Amygdala (tissue), 56 donors: ENCODE results near the gene TTLL4.

Experiments used
- DNase-seq, 56 donors: peaks; one replicate each; lab custom pipeline; 2025; lab: John Stamatoyannopoulos, UW

The TTLL4 gene

GRCh38 chr2:218780046-218780445 is 69.4 kb downstream of the TTLL4 start:
- no peak for DNase-seq

GRCh38 chr2:218780851-218781690 is 70.4 kb downstream of the TTLL4 start:
- peak in 1 of 56 donors; percentile 1 for DNase-seq

DNA sequence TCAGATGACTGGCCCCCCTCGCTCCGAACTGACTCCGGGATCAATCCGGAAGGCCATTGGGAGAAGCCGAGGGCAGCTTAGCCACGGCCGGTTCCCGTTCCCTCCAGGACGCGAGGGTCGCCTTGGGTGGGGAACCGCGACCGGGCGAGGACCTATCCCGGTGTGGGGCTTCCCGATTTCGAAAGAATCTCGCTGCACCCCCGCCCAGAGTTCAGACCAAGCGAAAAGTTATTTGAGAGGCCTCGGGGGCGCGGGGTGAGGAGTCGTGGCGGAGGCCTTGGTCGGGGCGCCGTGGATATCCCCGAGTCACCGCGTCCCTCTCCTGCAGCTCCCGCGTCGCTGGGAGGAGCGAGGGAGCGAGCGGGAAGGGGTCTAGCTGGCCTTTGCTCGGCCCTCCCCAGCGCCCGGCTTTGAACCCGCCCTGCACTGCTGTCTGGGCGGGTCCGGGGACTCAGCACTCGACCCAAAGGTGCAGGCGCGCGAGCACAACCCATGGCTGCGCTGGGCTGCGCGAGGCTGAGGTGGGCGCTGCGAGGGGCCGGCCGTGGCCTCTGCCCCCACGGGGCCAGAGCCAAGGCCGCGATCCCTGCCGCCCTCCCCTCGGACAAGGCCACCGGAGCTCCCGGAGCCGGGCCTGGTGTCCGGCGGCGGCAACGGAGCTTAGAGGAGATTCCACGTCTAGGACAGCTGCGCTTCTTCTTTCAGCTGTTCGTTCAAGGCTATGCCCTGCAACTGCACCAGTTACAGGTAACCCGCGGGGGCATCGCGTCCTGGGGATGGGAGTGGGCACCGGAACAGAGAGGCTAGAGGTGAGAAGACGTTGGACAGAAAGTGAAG is 71.3 kb downstream of the TTLL4 start, which contains the start of gene CYP27A1:
TSS of gene CYP27A1 (plus strand) at position 457 of the 837 bp plus-strand sequence. CDS start at position 493, 36 bp downstream.
- DNase-seq = peak in 44 of 56 donors; percentile 8 to 77 (median 54)

- peak in 3 of 56 donors; percentile 24 to 49 (median 28) for DNase-seq
Measured at GRCh38 chr2:218782528-218782844, 71.9 kb downstream of the TTLL4 start.

- no peak for DNase-seq
Measured at GRCh38 chr2:218783688-218784087, 73.1 kb downstream of the TTLL4 start.

GRCh38 chr2:218785103-218785502 is 74.5 kb downstream of the TTLL4 start:
- DNase-seq = no peak

- DNase-seq = no peak
Measured at GRCh38 chr2:218786133-218786532, 75.5 kb downstream of the TTLL4 start.

- DNase-seq = no peak
Measured at GRCh38 chr2:218788529-218789255, 78.1 kb downstream of the TTLL4 start.

DNA sequence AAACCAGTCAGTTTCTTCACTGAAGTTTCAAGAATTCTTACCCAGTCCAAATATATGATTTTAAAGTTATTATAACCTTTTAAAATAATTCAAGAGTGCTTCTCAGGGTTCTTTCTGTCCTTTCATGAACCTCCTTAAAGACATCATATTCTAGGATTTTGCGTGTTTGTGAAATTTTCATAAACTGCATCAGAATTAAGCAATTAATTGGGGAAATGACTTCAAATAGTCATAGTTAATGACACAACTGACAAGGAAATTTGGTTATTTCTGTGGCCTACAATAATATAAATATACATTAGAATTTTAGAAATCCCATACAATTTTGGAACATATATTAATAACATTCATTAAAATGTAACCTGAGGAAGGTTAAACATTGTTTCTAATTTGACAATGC is 81.8 kb downstream of the TTLL4 start:
- no peak for DNase-seq

GRCh38 chr2:218796691-218797090 is 86.1 kb downstream of the TTLL4 start:
- no peak for DNase-seq

DNA sequence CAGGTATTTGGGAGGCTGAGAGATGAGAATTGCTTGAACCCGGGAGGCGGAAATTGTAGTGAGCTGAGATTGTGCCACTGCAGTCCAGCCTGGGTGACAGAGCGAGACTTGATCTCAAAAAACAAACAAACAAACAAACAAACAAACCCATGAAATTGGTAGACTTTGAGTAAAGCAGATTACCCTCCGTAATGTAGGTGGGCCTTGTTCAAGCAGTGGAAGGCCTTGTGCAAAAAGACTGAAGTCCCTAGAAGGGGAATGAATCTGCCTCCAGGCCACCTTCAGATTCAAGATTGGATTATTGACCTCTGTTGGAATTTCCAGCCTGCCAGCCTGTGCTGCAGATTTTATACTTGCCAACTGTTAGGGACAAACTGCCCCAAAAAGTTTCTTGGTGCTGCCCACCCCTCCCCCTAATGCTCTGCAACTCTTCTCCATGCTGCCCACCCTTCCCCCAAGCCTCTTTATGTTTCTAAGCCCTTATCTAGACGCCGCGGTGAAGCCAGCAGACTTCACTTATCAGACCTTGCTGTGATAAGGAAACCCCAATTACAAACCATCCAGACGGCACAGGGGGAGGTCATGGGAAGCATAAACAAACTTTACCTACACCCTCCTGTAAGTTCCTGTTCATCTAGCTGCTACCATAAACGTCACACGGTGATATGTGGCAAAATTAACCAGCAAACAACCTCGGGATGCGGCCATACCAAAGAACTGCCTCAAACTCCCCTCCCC is 88.3 kb downstream of the TTLL4 start:
- DNase-seq = no peak

- no peak for DNase-seq
Measured at GRCh38 chr2:218799990-218800389, 89.4 kb downstream of the TTLL4 start.

DNA sequence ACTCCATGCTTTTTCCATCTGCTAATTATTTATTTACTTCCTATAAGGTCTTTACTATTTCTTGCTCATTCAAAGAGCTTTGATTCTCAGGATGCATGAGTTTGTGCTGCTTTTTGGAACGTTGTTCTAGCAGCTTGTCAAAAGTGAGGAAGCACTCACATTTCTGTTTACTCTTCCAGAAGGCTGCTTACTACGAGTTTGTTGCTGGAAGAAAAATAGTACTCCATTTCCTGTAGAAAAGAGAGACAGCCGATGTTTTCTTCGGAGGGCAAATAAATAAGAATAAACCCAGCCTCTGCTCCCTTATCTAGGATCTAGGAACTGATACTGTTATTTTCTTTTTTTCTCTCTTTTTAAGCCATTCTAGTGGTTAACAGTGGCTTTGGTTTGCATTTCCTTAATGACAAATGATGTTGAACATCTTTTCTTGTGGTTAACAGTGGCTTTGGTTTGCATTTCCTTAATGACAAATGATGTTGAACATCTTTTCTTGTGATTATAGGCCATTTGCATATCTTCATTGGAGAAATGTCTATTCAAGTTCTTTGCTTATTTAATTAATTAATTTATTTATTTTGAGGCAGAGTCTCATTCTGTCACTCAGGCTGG is 91.9 kb downstream of the TTLL4 start:
- no peak for DNase-seq

GRCh38 chr2:218804817-218805216 is 94.2 kb downstream of the TTLL4 start:
- no peak for DNase-seq
